HG02981 (cell line): ENCODE data around the gene CCDC150.

ENCODE experiments used
- ATAC-seq: cut with Tn5 transposase; IDR thresholded peaks from one replicate; pipeline ENCODE4 v1.9.1; 2021; ENCODE audit warnings: mild to moderate bottlenecking, moderate library complexity; ENCODE audit not compliant: unreplicated experiment

The CCDC150 gene

GRCh38 chr2:196758474-196759377 is 119.2 kb downstream of the CCDC150 start:
- no peak for ATAC-seq

GRCh38 chr2:196759378-196759706 is 119.8 kb downstream of the CCDC150 start:
- no peak for ATAC-seq

DNA sequence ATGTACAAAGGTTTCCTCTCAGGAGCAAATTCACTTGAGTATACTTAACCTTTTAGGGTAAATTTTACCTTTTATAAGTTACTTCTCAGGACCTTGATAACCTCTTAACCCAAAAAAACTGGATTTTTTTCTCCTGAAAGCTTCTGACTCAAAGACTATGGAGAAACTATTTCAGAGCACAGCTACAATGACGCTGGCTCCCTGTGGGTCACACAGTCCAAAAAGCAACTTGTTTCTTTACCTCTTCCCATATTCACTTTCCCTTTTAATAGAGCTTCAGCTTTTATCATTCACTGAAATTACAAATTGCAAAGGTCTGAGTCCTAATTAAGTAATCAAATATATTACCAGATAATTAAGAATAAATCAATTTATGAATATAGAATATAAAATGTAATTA is 127.6 kb downstream of the CCDC150 start:
- ATAC-seq, result no peak
